Heart right ventricle (tissue), 16 donors: ENCODE results near the gene PTPRN2. TPM values are rescaled to one million over a fixed set of nuclear protein-coding genes. Genes with fewer than 3 reads are reported as not detected.

ENCODE experiments used
- ATAC-seq, 8 donors: fragments of 200-7000 bp; cut with Tn5 transposase; one replicate each; pipeline ENCODE4 v1.9.1; 2020; ENCODE audit warnings: mild to moderate bottlenecking in 8 of 8, moderate library complexity in 8 of 8, moderate number of reproducible peaks in 1 of 8
- DNase-seq, 2 donors: peaks; one replicate each; pipeline ENCODE4 v3.0.0-alpha.2; 2020
- H3K27ac ChIP-seq, 10 donors: fragments of 200-600 bp; sonication (generic) in 2 of 10; one replicate each; pipeline versions ENCODE4 v1.5.0 to v1.8.0; 2020 to 2022; ENCODE audit warnings: mild to moderate bottlenecking in 3 of 10
- H3K27me3 ChIP-seq, 7 donors: fragments of 200-600 bp; one replicate each; pipeline ENCODE4 v1.8.0; 2021 to 2022; ENCODE audit warnings: mild to moderate bottlenecking in 2 of 7
- H3K36me3 ChIP-seq, 9 donors: fragments of 200-600 bp; sonication (generic) in 1 of 9; one replicate each; pipeline versions ENCODE4 v1.5.0 to v1.8.0; 2020 to 2022; ENCODE audit warnings: mild to moderate bottlenecking in 2 of 9
- H3K4me1 ChIP-seq, 9 donors: fragments of 200-600 bp; sonication (generic) in 1 of 9; one replicate each; pipeline versions ENCODE4 v1.5.0 to v1.8.0; 2020 to 2022; ENCODE audit warnings: mild to moderate bottlenecking in 4 of 9
- H3K4me3 ChIP-seq, 10 donors: fragments of 200-600 bp; sonication (generic) in 2 of 10; one replicate each; pipeline versions ENCODE4 v1.5.0 to v1.8.0; 2020 to 2022; ENCODE audit warnings: mild to moderate bottlenecking in 7 of 10, moderate library complexity in 2 of 10
- H3K9me3 ChIP-seq, 11 donors: fragments of 200-600 bp in 10 of 11; sonication (generic) in 2 of 11; one replicate each; pipeline versions ENCODE4 v1.5.0 to v1.8.0; 2013 to 2022; ENCODE audit warnings: mild to moderate bottlenecking in 2 of 11, control low read depth in 1 of 11, moderate library complexity in 1 of 11
- WGBS, 2 donors: extraction: QIAGEN DNeasy Blood & Tissue Kit; methylation state at CpG; one replicate each; pipeline ENCODE4 v1.1.7; 2013; ENCODE audit warnings: inconsistent platforms in 1 of 2; 5-methylcytosine and 5-hydroxymethylcytosine counted together
- intact Hi-C, 10 donors: fragments of 100-400 bp; cut with DNase I; formaldehyde crosslinking; loops; one replicate each; pipeline versions ENCODE4 v1.11.1 to v1.14.2; 2022
- polyA plus RNA-seq, 2 donors: library from polyadenylated mRNA; stranded (reverse); fragments of 200-250 nt; gene quantifications; one replicate each; pipeline ENCODE4 v1.2.3, GENCODE V29; 2013
- total RNA-seq, 10 donors: library from RNA; stranded (reverse); fragmentation: NEBNext Ultra II Directional in 3 of 10; extraction: Animal tissue kit (Norgen Biotek cat#: 25700) in 3 of 10; gene quantifications; one replicate each; pipeline versions ENCODE4 v1.2.1 to v1.2.4, GENCODE V29; 2021 to 2023
- TF ChIP-seq, protein P1 (sequence below), 9 donors: fragments of 200-600 bp; sonication (generic) in 2 of 9; IDR thresholded peaks; one replicate each; pipeline versions ENCODE4 v1.5.0 to v1.8.0; 2021 to 2022; ENCODE audit warnings: antibody characterized with exemption in 9 of 9, mild to moderate bottlenecking in 5 of 9, moderate library complexity in 1 of 9
- donor health status: Arrhythmogenic right ventricular cardiomyopathy.
- donor health status: ischemic (EF 13 %, LVEDD 7.1; RV severe dilation, severe dysfunction).
- donor health status: healthy with polysubstance abuse.
- donor health status: DM: no; HTN: yes; CAD: no.
- donor health status: DM: no; HTN: no; CAD: no.
- donor health status: ischemic (EF 25% LVEDD 6.9; RV normal size, moderate dysfunction).
- donor health status: ischemic (EF 25% LVEDD 5.7; RV mildly dilated, moderate dysfunction).
- donor health status: healthy.
- donor health status: DM: yes; HTN: yes; CAD: no.
- donor health status: Ischemic cardiomyopathy.
- donor health status: ischemic (EF 35%, LVEDD 5.7; RV mildly dilated, moderate dysfunction).
- donor health status: nonischemic (EF 11% LVEDD 7.7; RV severe dilation, severe dysfunction).
- donor health status: DM: yes; HTN: yes; CAD: no.
- donor health status: PGD.
- donor health status: ischemic (EF 29% LVEDD 5.4; RV normal size, mild dysfunction).
- donor health status: nonischemic (EF 23%, LVEDD 6.1; RV moderate dilation, normal function).

The PTPRN2 gene
- total and polyA plus RNA-seq, 12 donors = 0.82 to 1.8 (median 1.3) TPM

DNA sequence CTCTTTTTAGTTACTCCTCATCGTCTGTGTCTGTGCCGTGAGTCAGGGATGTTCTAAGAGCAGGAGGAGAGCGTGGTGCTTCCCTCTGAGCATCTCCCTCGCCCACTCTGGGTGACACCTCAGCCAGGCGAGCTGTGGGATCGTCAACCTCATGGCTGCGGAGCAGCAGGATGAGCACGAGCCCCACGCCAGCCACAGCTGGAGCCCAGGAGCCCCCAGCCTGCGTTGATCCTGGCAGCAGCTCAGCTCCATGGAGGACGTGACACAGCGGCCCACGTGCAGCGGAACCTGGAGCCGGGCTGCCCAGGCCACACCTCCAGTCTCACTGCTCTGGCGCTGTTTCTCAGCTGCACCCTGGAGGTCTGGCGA lies 512.0 kb downstream of the PTPRN2 start:
- H3K27me3 ChIP-seq = peaks cover 0 to 11% (median 0%) of the 10 kb centered on the region in 7 donors
- TF ChIP-seq, protein P1, sequence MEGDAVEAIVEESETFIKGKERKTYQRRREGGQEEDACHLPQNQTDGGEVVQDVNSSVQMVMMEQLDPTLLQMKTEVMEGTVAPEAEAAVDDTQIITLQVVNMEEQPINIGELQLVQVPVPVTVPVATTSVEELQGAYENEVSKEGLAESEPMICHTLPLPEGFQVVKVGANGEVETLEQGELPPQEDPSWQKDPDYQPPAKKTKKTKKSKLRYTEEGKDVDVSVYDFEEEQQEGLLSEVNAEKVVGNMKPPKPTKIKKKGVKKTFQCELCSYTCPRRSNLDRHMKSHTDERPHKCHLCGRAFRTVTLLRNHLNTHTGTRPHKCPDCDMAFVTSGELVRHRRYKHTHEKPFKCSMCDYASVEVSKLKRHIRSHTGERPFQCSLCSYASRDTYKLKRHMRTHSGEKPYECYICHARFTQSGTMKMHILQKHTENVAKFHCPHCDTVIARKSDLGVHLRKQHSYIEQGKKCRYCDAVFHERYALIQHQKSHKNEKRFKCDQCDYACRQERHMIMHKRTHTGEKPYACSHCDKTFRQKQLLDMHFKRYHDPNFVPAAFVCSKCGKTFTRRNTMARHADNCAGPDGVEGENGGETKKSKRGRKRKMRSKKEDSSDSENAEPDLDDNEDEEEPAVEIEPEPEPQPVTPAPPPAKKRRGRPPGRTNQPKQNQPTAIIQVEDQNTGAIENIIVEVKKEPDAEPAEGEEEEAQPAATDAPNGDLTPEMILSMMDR (IDR thresholded peaks at IDR 0.05) = no peak
- ATAC-seq (no peak), DNase-seq (no peak)
- H3K27ac ChIP-seq = no peak overlapping the region
- H3K4me3 ChIP-seq = no peak overlapping the region
- H3K4me1 ChIP-seq = no peaks in the 10 kb centered on the region
- no peaks in the 10 kb centered on the region for H3K9me3 ChIP-seq
- H3K36me3 ChIP-seq = no peaks in the 10 kb centered on the region
- 79 to 83% methylated on average over 17 of the region's 17 CpGs for WGBS, 2 donors
- intact Hi-C loops = no loop called here

DNA sequence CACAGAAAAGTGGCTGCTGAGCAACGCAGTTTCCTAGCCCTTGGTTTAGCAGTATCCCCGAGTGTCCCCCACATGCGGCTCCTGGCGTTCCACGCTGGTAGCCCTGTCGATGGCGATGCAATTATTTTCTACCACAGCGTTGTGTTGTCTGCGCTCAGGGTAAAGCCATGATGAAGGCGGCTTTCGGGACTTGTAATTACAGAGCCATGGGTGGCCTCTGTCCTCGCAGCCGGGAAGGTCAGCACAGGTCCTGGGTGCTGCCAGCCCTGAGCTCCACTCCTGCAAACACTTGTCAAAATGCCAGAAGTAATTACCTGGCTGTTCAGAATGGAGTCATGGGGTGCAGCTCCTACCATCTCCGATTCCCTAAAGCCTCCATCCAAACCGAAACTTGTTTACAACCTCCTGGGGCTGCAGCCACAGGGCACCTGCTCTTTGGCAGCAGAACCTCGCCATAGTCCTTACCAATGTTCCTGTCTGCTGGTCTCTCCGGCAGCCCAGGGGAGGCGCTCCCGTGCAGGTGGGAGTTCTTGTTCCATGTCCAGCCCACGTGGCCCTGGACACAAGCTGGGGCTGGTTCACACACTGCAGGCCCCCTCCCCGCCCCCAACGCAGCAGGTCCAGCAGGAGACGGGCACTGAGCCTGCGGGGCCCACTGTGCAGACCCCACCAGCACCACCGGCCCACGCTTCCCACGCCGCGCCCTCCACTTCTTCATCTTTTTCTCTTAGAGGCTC lies 512.6 kb downstream of the PTPRN2 start:
- no peak overlapping the region for H3K4me3 ChIP-seq
- TF ChIP-seq, protein P1 (IDR thresholded peaks at IDR 0.05) = no peak
- 85 to 87% methylated on average over 29 of the region's 29 CpGs for WGBS, 2 donors

DNA sequence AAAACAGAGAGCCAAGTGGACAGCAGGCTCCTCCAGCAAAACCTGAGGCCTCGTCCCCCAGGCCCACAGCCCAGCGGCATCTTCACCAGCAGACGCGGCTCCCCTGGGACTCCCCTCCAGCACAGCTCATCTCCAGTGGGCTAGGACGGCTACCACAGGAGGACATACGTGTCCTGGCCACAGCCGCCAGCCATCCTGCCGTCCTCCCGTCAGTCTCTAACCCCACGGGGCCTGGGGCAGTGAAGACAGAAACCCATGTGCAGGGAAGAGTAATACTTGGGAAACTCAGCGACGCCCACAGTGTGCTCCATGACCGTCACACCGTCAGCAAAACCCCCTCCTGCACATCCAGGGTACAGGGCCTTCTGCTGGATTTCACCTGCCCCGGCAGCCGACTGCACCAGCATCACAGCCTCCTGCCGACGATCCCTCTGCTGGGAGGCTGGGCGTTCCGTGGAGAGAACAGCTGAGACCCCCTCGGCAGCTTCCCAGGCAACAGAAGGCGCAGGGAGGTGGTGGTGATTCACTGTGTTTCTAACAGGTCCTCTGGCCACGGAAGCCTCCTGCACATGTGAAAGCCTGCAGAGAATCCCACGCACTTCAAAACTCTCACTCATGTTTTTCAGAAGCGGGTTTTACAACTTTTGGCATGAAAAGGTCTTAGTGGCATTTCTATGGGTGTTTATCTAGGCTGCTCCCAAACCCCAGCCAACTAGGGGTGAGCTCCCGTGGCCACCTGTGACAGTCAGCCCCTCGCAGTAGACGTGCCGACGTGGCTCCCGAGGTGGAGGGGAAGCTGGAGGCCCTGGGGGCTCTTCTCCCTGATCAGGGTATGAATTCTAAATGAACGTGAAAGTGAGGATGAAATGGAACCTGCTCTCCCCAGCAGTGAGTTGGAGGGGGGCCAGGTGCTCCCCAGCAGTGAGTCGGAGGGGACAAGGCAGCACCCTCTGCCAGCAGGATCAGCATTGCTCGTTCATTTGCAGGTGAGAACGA lies 513.5 kb downstream of the PTPRN2 start:
- TF ChIP-seq, protein P1 (IDR thresholded peaks at IDR 0.05) = no peak
- Histone ChIP-seq H3K4me1 (no peaks in the 10 kb centered on the region), H3K27me3 (peaks cover 0 to 12% (median 0%) of the 10 kb centered on the region in 7 donors), H3K4me3 (no peak overlapping the region), H3K36me3 (no peaks in the 10 kb centered on the region), H3K9me3 (no peaks in the 10 kb centered on the region), H3K27ac (no peak overlapping the region)
- intact Hi-C loops = no loop called here
- WGBS, 2 donors = 84 to 85% methylated on average over 35 of the region's 35 CpGs
- no peak for ATAC-seq
- no peak for DNase-seq

More for the DNA sequence above, 512.6 kb downstream of the PTPRN2 start:
- Histone ChIP-seq H3K36me3 (no peaks in the 10 kb centered on the region), H3K27ac (no peak overlapping the region), H3K4me1 (no peaks in the 10 kb centered on the region), H3K27me3 (peaks cover 0 to 11% (median 0%) of the 10 kb centered on the region in 7 donors), H3K9me3 (no peaks in the 10 kb centered on the region)
- intact Hi-C loops = no loop called here
- DNase-seq (no peak), ATAC-seq (no peak)

DNA sequence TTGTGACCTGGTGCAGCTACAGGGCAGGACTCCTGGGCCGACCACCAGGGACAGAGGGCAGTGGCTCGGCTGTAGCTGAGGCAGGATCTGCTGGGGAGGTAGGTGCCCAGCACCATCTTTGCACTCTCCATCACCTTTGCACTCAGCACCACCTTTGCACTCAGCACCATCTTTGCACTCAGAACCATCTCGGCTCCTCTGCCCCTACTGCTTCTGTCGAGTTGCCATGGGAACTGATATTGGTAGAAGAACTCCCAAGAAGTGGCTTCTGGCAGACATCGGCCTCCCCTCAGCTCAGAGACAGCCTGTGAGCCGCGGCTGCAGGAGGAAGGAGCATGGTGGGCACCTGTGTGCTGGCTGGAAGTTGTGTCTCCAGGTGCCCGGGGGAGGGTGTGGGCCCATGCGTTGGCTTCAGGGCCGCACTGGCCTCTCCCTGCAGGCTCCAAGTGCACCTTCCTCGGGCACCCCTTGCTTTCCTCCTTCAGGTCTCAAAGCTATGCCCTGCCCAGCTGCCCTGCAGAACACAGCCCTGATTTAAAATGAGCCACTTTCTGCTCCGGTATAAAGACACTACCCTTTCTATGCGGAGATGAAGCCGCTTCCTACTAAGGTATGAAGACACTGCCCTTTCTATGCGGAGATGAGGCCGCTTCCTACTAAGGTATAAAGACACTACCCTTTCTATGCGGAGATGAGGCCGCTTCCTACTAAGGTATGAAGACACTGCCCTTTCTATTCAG lies 514.5 kb downstream of the PTPRN2 start:
- Histone ChIP-seq H3K27me3 (peaks cover 0 to 18% (median 0%) of the 10 kb centered on the region in 7 donors), H3K36me3 (no peaks in the 10 kb centered on the region), H3K27ac (no peak overlapping the region), H3K9me3 (no peaks in the 10 kb centered on the region), H3K4me1 (no peaks in the 10 kb centered on the region), H3K4me3 (no peak overlapping the region)
- 87% methylated on average over 18 of the region's 18 CpGs for WGBS, 2 donors
- TF ChIP-seq, protein P1 (IDR thresholded peaks at IDR 0.05) = no peak
- ATAC-seq (no peak), DNase-seq (no peak)
- intact Hi-C loops = no loop called here
